Measurements from ENCODE around the gene FCRL6.

FCRL6 gene

DNA sequence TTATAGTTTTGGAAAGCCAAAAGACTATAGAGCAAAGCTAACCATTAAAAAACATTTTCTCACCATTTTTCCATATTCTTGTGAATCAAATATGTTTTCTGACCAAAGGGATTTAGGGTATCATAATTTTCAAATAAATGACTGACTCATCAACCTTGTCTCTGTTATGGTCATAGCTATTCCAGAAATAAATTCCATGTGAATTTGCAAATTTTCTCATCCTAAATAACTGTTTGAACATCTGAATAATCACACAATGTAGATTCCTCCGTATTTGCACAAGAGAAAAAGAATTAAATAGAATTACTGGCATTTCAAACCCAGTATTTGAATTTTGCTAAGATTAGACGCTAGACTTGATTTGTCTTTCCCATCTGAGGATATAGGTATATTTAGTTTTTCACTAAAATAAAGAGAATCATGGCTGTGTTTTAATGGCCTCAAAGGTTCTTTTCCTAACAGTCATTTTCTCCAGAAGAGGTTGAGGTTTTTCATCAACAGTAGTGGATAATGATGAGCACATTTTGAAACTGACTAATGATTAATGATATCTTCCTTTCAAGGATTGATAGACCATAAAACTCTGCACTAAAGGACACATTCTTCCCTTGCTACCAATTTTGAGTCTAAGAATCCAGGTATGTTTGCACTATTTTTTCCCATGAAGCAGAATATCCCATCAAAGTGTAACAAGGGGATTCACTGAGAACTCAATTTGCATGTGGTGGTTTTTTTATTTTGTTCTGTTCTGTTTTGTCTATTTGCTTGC lies 30.8 kb upstream of the FCRL6 start:
- no peak for DNase-seq
- Histone ChIP-seq H3K27ac (no peak overlapping the region), H3K27me3 (ENCODE audit: insufficient read depth, low read depth, severe bottlenecking) (peaks cover 86% of the 10 kb centered on the region), H3K4me3 (ENCODE audit: low read depth, low read length) (no peak overlapping the region), H3K9me3 (ENCODE audit: severe bottlenecking) (peaks cover 10% of the 10 kb centered on the region), H3K36me3 (no peaks in the 10 kb centered on the region)
- TF ChIP-seq, protein P1, sequence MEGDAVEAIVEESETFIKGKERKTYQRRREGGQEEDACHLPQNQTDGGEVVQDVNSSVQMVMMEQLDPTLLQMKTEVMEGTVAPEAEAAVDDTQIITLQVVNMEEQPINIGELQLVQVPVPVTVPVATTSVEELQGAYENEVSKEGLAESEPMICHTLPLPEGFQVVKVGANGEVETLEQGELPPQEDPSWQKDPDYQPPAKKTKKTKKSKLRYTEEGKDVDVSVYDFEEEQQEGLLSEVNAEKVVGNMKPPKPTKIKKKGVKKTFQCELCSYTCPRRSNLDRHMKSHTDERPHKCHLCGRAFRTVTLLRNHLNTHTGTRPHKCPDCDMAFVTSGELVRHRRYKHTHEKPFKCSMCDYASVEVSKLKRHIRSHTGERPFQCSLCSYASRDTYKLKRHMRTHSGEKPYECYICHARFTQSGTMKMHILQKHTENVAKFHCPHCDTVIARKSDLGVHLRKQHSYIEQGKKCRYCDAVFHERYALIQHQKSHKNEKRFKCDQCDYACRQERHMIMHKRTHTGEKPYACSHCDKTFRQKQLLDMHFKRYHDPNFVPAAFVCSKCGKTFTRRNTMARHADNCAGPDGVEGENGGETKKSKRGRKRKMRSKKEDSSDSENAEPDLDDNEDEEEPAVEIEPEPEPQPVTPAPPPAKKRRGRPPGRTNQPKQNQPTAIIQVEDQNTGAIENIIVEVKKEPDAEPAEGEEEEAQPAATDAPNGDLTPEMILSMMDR (IDR thresholded peaks at IDR 0.05; ENCODE audit: low read depth, low read length) = no peak

DNA sequence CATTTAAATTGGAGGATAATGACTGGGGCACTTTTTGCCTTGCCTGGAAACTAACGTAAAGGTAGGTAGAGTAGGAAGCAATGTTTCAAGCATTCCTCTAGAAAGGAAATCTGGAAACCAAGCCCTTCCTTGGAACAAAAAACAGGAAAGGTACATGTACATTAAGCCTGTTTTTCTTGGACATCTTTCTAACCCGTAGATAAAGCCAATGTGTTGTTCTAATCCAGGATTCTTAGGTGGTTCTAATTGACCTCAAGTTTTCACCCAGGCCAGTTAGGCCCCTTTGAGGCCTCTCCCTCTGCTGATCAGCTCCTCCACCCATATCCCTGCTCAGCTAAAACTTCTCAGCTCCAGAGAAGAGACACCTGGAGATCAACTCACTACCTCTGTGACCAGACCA lies 27.7 kb upstream of the FCRL6 start:
- H3K4me3 ChIP-seq (ENCODE audit: low read depth, low read length) = no peak overlapping the region
- H3K36me3 ChIP-seq = no peaks in the 10 kb centered on the region
- peaks cover 92% of the 10 kb centered on the region for H3K27me3 ChIP-seq (ENCODE audit: insufficient read depth, low read depth, severe bottlenecking)
- TF ChIP-seq, protein P1 (IDR thresholded peaks at IDR 0.05; ENCODE audit: low read depth, low read length) = no peak
- no peak overlapping the region for H3K27ac ChIP-seq
- peaks cover 2% of the 10 kb centered on the region for H3K9me3 ChIP-seq (ENCODE audit: severe bottlenecking)
- DNase-seq = no peak

DNA sequence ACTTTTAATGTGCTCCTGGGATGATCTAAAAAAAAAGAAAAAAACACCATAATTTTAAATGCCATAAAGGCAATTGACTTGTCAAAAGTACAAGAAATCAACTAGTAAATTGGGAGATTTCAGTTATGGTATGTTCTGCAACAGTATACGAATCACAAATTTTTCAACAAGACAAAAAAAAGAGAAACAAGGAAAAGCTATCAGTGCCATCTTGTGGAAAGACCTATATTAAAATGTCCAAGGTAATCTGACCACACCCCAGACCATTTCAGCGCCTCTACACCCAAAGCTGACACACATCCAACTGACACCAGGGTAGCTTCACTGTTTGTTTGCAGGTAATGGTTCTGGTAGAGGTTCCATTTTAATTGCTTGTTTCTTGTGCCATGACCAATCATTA lies 26.4 kb upstream of the FCRL6 start:
- no peak for DNase-seq
- TF ChIP-seq, protein P1 (IDR thresholded peaks at IDR 0.05; ENCODE audit: low read depth, low read length) = no peak
- no peaks in the 10 kb centered on the region for H3K36me3 ChIP-seq

DNA sequence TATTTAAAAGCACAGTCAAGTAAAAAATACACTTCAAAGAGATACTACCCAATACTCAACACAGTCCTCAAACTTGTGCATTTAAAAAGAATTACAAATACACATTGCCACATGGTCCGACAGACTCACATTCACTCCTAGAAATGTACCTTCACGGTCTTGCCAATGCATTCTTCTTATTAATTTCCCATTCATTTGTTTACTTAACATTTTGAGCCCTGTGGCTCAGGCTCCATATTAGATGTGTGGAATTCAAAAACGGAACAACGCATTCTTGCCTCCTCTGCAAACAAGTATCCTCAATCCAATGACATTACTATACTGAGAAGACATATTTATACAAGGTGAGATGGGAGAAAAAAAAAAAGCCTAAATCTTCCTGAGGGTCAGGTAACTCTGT lies 23.9 kb upstream of the FCRL6 start:
- Histone ChIP-seq H3K27ac (no peak overlapping the region), H3K27me3 (ENCODE audit: insufficient read depth, low read depth, severe bottlenecking) (peaks cover 99% of the 10 kb centered on the region), H3K36me3 (no peaks in the 10 kb centered on the region), H3K9me3 (ENCODE audit: severe bottlenecking) (peaks cover 16% of the 10 kb centered on the region), H3K4me3 (ENCODE audit: low read depth, low read length) (no peak overlapping the region)
- DNase-seq = no peak
- TF ChIP-seq, protein P1 (IDR thresholded peaks at IDR 0.05; ENCODE audit: low read depth, low read length) = no peak

More for the DNA sequence above, 26.4 kb upstream of the FCRL6 start:
- no peak overlapping the region for H3K27ac ChIP-seq
- H3K4me3 ChIP-seq (ENCODE audit: low read depth, low read length) = no peak overlapping the region
- H3K27me3 ChIP-seq (ENCODE audit: insufficient read depth, low read depth, severe bottlenecking) = peaks cover 99% of the 10 kb centered on the region
- H3K9me3 ChIP-seq (ENCODE audit: severe bottlenecking) = peaks cover 4% of the 10 kb centered on the region

DNA sequence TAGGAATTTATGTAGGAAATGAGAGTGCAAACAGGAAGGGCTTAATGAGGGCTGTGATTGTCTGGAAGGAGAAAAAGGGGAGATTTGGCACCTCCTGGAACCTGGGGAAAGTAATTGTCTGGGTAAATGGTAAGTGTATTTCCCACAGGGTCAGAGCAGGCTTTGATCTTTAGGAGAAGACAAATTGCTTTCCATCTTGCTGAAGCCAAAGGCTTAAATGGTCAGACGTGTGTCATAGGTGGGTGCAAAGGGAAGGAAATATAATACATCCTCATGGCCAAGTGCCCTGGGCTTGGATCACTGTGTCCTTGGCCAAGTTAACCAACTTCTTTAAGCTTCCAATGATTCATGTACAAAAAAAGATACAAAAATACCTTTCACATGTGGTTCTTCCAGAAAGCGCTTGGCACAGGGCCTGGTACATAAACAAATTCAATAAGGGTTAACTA lies 22.7 kb upstream of the FCRL6 start:
- TF ChIP-seq, protein P1 (IDR thresholded peaks at IDR 0.05; ENCODE audit: low read depth, low read length) = no peak
- no peak overlapping the region for H3K27ac ChIP-seq
- H3K9me3 ChIP-seq (ENCODE audit: severe bottlenecking) = peaks cover 16% of the 10 kb centered on the region
- no peaks in the 10 kb centered on the region for H3K36me3 ChIP-seq
- H3K27me3 ChIP-seq (ENCODE audit: insufficient read depth, low read depth, severe bottlenecking) = peaks cover 99% of the 10 kb centered on the region
- no peak overlapping the region for H3K4me3 ChIP-seq (ENCODE audit: low read depth, low read length)
- DNase-seq = no peak
